SK-N-SH treated with all-trans-retinoic acid at 6 μM for 48 hours (cell line): Measurements from ENCODE around the gene DMAC2L.
"Not testable (repeated sequence)": the region's sequence is repeated elsewhere in the genome, so short reads cannot be mapped to it uniquely, and the experiment has no call there.

Experiments
- ATAC-seq: fragments of 200-7000 bp; cut with Tn5 transposase; 3 replicates; pipeline ENCODE4 v1.9.1; 2020; ENCODE audit warnings: mild to moderate bottlenecking, moderate library complexity
- BACH2 ChIP-seq: fragments of 250-450 bp; sonication (Bioruptor Pico); IDR thresholded peaks from 2 replicates; pipeline ENCODE4 v1.9.0; 2021; ENCODE audit warnings: mild to moderate bottlenecking, borderline replicate concordance
- CSDC2 ChIP-seq: fragments of 250-450 bp; sonication (Bioruptor Pico); IDR thresholded peaks from 2 replicates; pipeline ENCODE4 v1.5.0; 2020; ENCODE audit warnings: mild to moderate bottlenecking, moderate library complexity
- ESRRG ChIP-seq: fragments of 250-450 bp; sonication (Bioruptor Pico); IDR thresholded peaks from 2 replicates; pipeline ENCODE4 v1.6.1; 2021; ENCODE audit warnings: mild to moderate bottlenecking
- GLIS3 ChIP-seq: fragments of 250-450 bp; sonication (Bioruptor Pico); IDR thresholded peaks from 2 replicates; pipeline ENCODE4 v1.5.0; 2020; ENCODE audit warnings: mild to moderate bottlenecking, moderate library complexity
- ISL1 ChIP-seq: fragments of 250-450 bp; sonication (Bioruptor Pico); IDR thresholded peaks from 2 replicates; pipeline ENCODE4 v2.1.2; 2022; ENCODE audit warnings: mild to moderate bottlenecking, moderate library complexity
- OSR1 ChIP-seq: fragments of 250-450 bp; sonication (Bioruptor Pico); IDR thresholded peaks from 2 replicates; pipeline ENCODE4 v1.8.0; 2022; ENCODE audit warnings: moderate library complexity, mild to moderate bottlenecking, inconsistent platforms
- PATZ1 ChIP-seq: fragments of 250-450 bp; sonication (Bioruptor Pico); IDR thresholded peaks from 2 replicates; pipeline ENCODE4 v1.8.0; 2020; ENCODE audit warnings: mild to moderate bottlenecking, moderate library complexity, borderline replicate concordance
- POU6F1 ChIP-seq: fragments of 250-450 bp; sonication (Bioruptor Pico); IDR thresholded peaks from 2 replicates; pipeline ENCODE4 v1.8.0; 2021; ENCODE audit warnings: low read depth, mild to moderate bottlenecking, moderate library complexity, borderline replicate concordance
- PPARA ChIP-seq: fragments of 250-450 bp; sonication (Bioruptor Pico); IDR thresholded peaks from 2 replicates; pipeline ENCODE4 v1.5.0; 2020; ENCODE audit warnings: mild to moderate bottlenecking, borderline replicate concordance
- RARB ChIP-seq: fragments of 250-450 bp; sonication (Bioruptor Pico); IDR thresholded peaks from 2 replicates; pipeline ENCODE4 v1.8.0; 2021; ENCODE audit warnings: mild to moderate bottlenecking, moderate library complexity
- SNAI2 ChIP-seq: fragments of 250-450 bp; sonication (Bioruptor Pico); IDR thresholded peaks from 2 replicates; pipeline ENCODE4 v1.5.0; 2020; ENCODE audit warnings: mild to moderate bottlenecking, moderate library complexity
- TCF4 ChIP-seq: fragments of 250-450 bp; sonication (Bioruptor Pico); IDR thresholded peaks from 2 replicates; pipeline ENCODE4 v1.8.0; 2021; ENCODE audit warnings: mild to moderate bottlenecking, moderate library complexity, borderline replicate concordance
- TOX ChIP-seq: fragments of 250-450 bp; sonication (Bioruptor Pico); IDR thresholded peaks from 2 replicates; pipeline ENCODE4 v1.8.0; 2021; ENCODE audit warnings: mild to moderate bottlenecking, moderate library complexity, borderline replicate concordance
- TSHZ2 ChIP-seq: fragments of 250-450 bp; sonication (Bioruptor Pico); IDR thresholded peaks from 2 replicates; pipeline ENCODE4 v1.5.0; 2020; ENCODE audit warnings: mild to moderate bottlenecking, moderate library complexity
- ZC3H10 ChIP-seq: fragments of 250-450 bp; sonication (Bioruptor Pico); IDR thresholded peaks from 2 replicates; pipeline ENCODE4 v1.5.1; 2021; ENCODE audit warnings: mild to moderate bottlenecking, moderate library complexity
- ZFP3 ChIP-seq: fragments of 250-450 bp; sonication (Bioruptor Pico); IDR thresholded peaks from 2 replicates; pipeline ENCODE4 v1.5.0; 2020; ENCODE audit warnings: mild to moderate bottlenecking, moderate library complexity
- ZFP30 ChIP-seq: fragments of 450-650 bp; formaldehyde crosslinking; IDR thresholded peaks from 2 replicates; pipeline ENCODE4 v1.5.0; 2022; ENCODE audit warnings: mild to moderate bottlenecking, moderate library complexity
- ZNF565 ChIP-seq: fragments of 450-650 bp; formaldehyde crosslinking; conservative IDR thresholded peaks from 2 replicates; pipeline ENCODE4 v1.5.0; 2020; ENCODE audit warnings: low read depth, mild to moderate bottlenecking, moderate library complexity
- ZNF70 ChIP-seq: fragments of 450-650 bp; formaldehyde crosslinking; IDR thresholded peaks from 2 replicates; pipeline ENCODE4 v1.5.0; 2020; ENCODE audit warnings: mild to moderate bottlenecking, moderate library complexity
- ZNF8 ChIP-seq: fragments of 450-650 bp; formaldehyde crosslinking; IDR thresholded peaks from 2 replicates; pipeline ENCODE4 v1.5.0; 2020; ENCODE audit warnings: mild to moderate bottlenecking, moderate library complexity
- TF ChIP-seq, protein P1 (sequence below): fragments of 250-450 bp; sonication (Bioruptor Pico); IDR thresholded peaks from 2 replicates; pipeline ENCODE4 v1.5.1; 2020; ENCODE audit warnings: low read depth, mild to moderate bottlenecking, moderate library complexity

Gene DMAC2L

GRCh38 chr14:50354527-50354926 lies 42.4 kb downstream of the DMAC2L start:
- TF ChIP-seq ZC3H10 (CRISPR knock-in tag) (no peak), SNAI2 (CRISPR knock-in tag) (no peak), TOX (CRISPR knock-in tag) (no peak), ZNF70 (CRISPR knock-in tag) (no peak), TCF4 (CRISPR knock-in tag) (no peak), PATZ1 (CRISPR knock-in tag) (no peak), GLIS3 (no peak), ZFP30 (CRISPR knock-in tag) (no peak), ZFP3 (CRISPR knock-in tag) (no peak), CSDC2 (CRISPR knock-in tag) (no peak), BACH2 (CRISPR knock-in tag) (no peak), ZNF565 (CRISPR knock-in tag) (no peak), ISL1 (no peak), OSR1 (CRISPR knock-in tag) (no peak), ZNF8 (CRISPR knock-in tag) (no peak), ESRRG (CRISPR knock-in tag) (no peak), RARB (CRISPR knock-in tag) (no peak), PPARA (CRISPR knock-in tag) (no peak)
- TF ChIP-seq, protein P1, sequence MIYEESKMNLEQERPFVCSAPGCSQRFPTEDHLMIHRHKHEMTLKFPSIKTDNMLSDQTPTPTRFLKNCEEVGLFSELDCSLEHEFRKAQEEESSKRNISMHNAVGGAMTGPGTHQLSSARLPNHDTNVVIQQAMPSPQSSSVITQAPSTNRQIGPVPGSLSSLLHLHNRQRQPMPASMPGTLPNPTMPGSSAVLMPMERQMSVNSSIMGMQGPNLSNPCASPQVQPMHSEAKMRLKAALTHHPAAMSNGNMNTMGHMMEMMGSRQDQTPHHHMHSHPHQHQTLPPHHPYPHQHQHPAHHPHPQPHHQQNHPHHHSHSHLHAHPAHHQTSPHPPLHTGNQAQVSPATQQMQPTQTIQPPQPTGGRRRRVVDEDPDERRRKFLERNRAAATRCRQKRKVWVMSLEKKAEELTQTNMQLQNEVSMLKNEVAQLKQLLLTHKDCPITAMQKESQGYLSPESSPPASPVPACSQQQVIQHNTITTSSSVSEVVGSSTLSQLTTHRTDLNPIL (CRISPR knock-in tag): no peak
- ATAC-seq: peak; percentile 60; the same call in 2 of the 3 replicates

DNA sequence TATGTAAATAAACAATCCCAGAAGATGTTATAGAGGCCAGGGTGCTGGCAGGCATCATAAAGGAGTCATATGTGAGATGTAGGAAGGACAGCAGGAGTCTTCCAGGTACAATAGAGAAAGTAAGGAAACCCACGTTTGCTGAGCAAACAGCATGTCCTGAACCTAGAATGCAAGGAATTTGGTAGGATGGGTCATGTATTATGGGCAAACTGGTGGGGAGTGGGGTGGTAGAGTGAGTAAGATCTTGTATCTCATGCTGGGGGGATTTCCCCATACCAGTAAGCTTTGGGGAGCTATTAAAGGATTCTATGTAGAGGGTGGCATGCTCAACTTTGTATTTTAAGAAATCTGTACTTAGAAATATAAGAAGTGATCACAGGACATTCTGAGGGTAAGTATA lies 43.6 kb downstream of the DMAC2L start:
- no peak for TF ChIP-seq POU6F1
- TF ChIP-seq CSDC2 (CRISPR knock-in tag): no peak
- TF ChIP-seq PATZ1 (CRISPR knock-in tag): no peak
- TF ChIP-seq TCF4 (CRISPR knock-in tag): no peak
- TF ChIP-seq ZNF8 (CRISPR knock-in tag): no peak
- TF ChIP-seq ZFP3 (CRISPR knock-in tag): no peak
- TF ChIP-seq BACH2 (CRISPR knock-in tag): no peak
- no peak for TF ChIP-seq ZNF565 (CRISPR knock-in tag)
- TF ChIP-seq TSHZ2: no peak
- no peak for TF ChIP-seq SNAI2 (CRISPR knock-in tag)
- TF ChIP-seq PPARA (CRISPR knock-in tag): no peak
- ATAC-seq: no peak

- ATAC-seq: not testable (repeated sequence)
Measured at GRCh38 chr14:50356283-50356682, 44.2 kb downstream of the DMAC2L start.
